Stimulated activated CD4-positive, alpha-beta T cell treated with anti-CD3 and anti-CD28 coated beads, Interleukin-1b, Interleukin-23, amount 100 ng/mL, for 24 hours (primary cell): ENCODE data around the gene CCDC85C.

Experiments
- DNase-seq, 4 experiments: peaks; one replicate each; pipeline ENCODE4 v3.0.0-alpha.2; 2020; ENCODE audit warnings: low read depth in 4 of 4, low spot score in 1 of 4

CCDC85C gene

DNA sequence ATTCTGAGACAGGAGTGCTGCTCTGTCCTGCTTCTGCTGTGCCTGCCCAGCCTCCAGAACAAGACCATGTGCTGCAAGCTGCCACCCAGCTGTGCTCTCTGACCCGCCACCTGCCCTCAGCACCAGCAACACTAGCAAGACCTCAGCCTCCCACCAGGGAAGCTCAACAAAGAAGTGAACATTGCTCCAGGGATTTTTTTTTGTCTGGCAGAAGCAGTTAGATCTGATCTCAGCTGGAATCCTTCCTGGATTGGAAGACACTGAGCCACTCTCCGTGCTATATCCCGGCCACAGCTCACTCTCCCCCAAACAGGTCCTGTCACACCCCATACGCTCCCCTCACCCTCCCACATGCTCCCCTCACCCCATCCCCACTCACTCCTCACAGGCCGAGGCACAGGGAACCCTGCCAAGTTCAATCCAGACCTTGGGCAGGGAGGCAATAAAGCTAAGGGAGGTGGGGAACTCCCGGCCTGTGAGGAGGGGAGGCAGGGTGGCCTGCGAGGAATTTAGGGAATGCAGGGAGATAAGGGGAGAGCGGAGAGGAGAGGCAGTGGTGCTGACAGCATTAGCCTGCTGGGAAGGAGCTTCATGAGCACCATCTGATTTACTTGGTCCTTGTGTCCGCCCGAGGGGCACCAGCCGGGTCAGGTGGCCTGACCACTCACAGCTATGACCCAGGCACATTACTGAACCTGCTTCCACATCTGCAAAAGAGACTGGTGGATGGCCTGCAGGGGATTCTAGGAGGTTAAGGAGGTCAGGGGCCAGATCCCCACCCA is 29.7 kb downstream of the CCDC85C start:
- DNase-seq = no peak

DNA sequence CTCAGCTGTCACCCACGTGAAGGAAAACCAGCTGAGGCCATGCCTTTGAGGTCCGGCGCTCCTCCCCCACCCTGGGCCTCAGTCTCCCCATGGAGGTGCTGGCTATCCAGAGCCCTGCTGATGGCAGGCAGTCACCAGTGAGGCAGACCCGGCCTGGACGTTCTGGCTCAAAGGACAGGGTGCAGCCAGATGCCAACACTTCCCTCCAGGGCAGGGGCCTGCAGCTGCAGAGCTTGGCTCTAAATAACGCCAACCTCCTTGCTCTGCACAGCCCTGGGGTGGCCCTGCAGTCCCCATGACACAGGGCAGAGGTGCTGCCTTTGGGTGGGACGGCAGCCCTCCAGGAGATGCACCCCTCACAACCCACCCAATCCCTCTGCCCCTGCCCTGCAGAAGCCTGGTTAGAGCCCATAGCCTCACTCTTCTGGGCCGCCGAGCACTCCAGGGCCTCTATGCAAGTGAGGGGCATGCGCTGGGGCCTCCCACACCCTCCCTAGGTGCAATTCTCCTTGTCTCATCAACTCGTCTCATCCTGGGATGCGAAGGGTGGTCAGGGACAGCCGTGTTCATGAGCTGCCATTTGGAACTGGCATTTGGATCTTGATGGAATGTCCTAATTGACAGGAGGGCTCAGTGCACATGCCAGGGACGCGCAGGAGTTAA is 30.4 kb downstream of the CCDC85C start:
- no peak for DNase-seq

DNA sequence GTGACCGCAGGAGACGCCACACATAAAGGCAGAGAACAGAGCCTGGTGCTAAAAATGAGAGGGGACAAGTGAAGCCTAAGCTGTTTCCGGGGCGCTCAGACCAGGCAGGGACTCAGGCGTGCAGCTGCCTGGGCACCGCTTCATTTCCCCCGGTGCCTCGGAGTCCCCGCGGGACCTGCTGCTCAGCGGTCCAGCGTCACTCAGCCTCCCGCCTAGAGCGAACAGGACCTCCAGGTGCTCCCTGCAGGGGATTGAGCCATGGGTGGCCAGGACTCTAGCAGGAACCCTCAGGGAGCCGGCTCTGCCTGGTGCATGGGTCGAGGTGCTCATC is 31.0 kb downstream of the CCDC85C start:
- DNase-seq = no peak

DNA sequence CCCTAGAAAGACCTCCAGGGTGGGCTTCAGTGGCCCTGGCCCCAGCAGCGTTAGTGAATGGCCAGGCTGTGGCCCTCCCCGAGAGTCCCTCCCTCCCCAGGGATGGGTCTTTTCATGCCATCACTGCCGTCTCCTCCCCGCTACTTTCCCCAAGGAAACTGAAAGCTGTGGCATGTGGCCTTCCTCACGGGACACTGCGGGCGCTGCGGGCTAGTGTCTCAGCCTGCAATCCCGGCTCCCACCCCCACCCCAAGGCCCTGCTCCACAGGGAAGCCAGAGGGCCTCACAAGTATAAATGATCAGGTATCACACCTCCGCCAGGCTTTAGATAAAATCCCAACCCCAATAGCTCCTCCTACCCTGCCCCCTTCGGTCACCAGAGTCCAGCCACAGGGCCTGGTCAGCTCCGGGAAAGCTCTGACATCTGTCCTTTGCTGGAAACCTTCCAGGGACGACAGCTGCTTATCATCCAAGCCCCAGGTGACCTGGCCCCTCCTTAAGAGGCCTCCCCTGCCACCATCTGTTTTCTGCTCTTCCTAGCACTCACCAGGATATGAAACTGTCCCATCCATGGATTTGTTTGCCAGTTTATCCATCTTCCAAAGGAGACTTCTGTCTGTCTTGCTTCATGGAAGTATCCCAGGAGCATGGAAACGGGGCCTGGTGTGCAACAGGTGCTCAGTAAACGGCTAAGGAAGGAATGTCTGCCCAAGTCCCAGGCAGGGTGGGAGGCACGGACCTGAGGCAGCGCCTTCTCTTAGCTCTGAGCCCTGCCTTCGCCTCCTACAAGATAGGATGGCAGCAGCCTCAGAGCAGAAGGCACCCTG is 31.6 kb downstream of the CCDC85C start:
- no peak for DNase-seq

- no peak for DNase-seq
These were observed 32.6 kb downstream of the CCDC85C start for GRCh38 chr14:99571303-99571986.

- no peak for DNase-seq
These were observed 33.3 kb downstream of the CCDC85C start for GRCh38 chr14:99570544-99571302.

DNA sequence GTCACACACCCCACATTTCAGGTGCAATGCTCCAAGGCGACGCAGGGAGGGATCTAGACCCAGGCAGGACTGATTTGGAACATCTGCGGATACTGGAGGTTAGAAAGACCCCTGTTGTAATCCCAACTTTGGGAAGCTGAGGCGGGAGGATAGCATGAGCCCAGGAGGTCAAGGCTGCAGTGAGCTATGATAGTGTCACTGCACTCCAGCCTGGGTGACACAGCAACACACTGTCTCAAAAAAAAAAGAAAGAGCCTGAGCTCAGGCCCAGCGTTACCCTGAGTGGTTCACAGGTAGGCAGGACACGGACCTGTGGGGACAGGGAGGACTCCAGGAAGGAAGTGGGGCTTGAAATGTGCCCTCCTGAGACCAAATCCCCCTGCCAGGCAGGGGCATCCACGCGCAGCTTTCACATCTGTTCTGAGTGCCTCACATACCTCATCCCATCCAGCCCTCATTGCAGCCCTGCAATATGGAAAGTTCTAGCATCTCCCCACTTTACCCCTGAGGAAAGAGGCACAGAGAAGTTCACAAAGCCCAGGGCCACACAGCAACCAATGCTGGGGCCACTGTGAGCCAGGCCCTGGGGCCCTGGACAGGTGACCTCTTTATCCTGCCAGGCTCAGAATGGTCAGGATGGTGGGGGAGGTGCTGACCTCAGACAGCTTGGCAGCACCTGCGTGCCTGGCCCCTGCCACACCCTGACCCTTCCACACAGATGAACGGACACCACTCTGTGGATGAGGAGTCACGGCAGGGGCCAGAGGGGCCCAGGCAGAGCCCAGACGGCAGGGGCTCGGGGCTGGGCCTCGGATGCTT is 34.1 kb downstream of the CCDC85C start:
- no peak for DNase-seq

- DNase-seq = no peak
These were observed 35.1 kb downstream of the CCDC85C start for GRCh38 chr14:99568567-99569560.

DNA sequence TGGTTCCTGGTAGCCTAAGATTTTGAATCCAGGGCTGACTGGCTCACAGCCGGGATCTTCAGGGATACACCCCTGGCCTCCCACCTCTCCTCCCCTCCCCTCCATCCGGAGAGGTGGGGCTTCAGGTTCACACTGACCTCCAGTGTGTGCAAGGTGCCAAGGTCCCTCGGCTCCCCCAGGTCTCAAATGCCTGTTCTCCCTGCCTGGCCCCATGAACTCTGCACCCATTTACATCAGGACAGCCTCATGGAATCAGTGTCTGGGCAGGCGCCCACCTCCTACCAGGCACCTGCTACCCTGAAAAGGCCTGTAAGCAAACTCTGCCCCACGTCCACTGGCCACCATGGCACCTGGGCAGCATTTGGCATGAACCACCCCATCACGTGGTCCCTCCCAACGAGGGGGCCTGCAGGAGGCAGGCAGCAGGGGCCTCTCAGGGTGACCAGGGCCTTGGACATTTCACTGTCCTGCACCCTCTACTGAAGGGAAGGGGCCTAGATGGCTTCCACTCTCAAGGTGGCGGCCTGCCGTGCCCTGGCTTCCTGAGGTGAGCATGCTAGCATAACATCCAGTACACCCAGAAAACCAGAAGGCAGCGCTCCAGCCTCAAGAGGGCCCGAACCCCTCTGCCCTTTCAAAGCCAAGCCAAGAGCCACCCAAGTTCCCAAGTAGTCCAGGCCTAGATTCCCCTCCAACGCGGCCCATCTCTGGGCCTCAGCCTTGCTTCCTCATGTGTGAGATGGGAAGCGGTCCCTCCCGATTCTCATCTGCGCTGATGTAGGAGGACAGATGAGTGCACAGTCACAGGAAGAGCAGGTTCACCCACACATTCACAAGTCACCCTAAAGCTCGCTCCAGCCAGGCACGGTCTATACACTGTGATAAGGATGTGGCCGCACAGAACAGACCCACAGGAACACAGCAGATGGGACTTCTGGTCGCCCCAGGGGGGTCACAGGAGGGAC is 37.3 kb downstream of the CCDC85C start:
- DNase-seq = no peak

DNA sequence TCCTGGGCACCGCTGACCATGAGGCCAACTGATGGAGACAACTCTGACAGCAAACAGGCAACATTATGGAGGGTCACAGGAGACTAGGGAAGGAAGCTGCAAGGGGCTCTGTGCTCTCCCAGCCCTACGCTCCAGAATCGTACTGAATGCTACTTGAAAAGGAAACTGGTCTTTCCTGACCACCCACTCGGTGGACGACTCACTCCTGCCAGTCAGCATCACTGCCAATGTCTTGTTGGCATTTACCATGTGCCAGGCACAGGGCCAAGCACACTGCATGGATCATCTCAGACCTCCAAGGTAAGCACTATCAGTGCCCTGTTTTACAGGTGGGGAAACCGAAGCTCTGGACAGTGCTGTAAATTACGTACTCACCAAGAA is 38.0 kb downstream of the CCDC85C start:
- DNase-seq = no peak

GRCh38 chr14:99565383-99565782 is 38.6 kb downstream of the CCDC85C start:
- no peak for DNase-seq

GRCh38 chr14:99564926-99565259 is 39.1 kb downstream of the CCDC85C start:
- no peak for DNase-seq

DNA sequence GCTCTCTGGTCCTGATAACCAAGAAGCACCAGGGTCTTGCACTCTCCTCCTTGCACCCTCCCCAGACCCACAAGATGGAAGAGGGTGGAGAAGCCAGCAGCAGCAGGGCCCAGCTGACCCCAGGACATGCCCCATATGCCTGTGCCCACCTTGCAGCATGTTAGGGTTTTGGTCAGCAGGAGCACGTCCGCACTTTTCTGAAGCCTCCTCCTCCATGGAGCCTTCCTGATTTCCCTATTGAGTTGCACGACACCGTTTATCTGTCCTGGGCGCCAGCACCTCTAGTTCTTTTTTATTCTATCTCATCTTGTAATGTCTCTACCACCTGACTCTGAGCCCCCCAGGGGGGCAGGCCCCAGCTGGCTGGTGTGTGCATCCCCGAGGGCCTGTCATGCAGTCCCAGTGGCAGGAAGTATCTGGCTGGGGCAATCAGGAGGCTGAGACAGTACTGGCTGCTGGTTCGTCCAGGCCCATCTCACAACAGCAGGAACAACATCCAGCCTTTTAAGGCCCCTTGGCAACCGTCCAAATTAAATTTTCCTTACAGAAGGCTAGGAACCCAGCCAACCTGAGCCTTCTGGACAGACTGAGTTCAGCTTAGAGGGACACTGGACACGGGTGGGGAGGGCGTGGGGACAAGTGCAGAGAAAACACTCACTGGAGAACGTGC is 39.6 kb downstream of the CCDC85C start:
- DNase-seq = no peak

- no peak for DNase-seq
These were observed 40.3 kb downstream of the CCDC85C start for GRCh38 chr14:99563749-99564129.

DNA sequence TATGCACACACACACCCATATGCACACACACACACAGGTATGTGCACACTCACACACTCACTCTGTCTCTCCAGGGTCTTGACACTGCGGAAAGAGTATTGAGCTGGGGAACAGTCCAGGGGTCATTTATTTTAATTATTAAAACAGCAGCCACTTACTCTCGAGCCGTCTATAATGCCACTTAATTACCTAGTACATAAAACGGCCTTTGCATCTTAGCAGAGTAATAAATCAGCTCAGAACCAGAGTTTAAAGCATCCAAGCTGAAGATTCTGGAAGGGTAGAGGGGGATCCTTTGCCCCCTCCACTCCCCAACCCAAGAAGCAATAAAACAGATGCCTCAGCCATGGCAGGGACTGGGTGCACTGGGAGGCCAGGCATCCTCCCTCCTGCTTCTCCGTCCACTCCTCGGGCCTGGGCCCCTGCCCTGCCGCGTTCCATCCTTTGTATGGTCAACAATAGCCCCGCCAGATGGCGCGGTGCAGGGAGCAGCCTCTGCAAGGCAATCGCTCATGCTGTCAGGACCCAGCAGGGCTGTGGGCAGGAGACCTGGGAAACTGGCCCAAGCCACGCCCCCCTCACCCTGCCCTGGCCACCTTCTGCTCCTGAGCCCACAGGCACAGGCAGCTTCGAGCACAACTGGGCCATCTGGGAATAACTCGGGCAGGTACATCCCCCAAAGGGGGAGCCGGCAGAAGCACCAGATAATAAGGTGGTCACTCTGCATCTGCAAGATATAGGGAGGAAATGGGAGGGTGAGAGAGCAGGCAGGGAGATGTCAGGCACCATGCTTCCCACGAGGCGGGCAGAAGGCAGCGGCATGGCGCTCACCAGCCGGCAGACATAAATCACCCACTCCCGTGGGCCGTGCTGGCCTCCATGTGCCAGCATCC is 40.9 kb downstream of the CCDC85C start:
- DNase-seq = no peak

DNA sequence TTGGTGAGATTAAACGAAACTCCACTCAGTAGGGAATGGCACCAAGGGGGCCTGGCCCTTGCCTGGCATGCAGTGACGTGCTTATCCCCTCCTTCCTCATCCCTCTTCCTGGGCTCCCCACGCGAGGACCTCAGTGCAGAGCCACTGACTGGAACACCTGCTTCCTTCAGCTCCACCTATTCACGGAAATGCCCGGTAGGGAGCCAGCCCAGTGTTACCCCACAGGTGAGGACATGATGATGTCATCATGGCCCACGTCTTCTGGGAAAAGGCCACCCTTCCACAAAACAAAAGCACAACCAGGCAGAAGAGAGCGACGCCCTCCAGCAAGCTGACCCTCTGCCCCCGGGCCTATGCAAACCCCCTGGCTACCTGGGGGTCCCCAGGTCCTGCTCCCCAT is 42.1 kb downstream of the CCDC85C start:
- no peak for DNase-seq
